Measurements from ENCODE around the gene SCN1B. TPM values are rescaled to one million over a fixed set of nuclear protein-coding genes. Genes with fewer than 3 reads are reported as not detected.
"Not testable (repeated sequence)": the region's sequence is repeated elsewhere in the genome, so short reads cannot be mapped to it uniquely, and the experiment has no call there.

Gene SCN1B
- total RNA-seq, 4 donors from 2014 or later: 0.26 to 5.9 (median 1.2) TPM; not detected in 1

DNA sequence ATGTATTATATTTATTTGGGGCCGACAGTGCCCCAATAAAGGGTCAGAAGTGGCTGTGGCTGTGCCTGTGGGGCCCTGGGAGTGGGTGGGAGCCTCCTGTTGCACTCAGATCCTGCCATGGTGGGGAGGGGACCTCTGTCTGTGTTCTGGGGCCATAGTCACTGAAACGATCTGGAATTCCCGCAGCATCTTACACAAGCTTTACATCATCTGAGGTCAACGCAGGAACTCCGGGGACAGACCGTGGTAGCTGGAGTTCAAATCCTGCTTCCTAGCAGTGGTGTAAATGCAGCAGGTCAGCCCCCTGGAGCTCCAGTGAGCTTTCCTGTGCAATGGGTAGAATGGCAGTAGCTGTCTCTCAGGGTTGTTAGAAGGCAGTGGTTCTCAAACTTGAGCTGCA, 3.9 kb upstream of the SCN1B start:
- H3K4me1 ChIP-seq: peaks cover 6 to 19% (median 14%) of the 10 kb centered on the region in 3 donors
- peaks cover 0 to 20% (median 0%) of the 10 kb centered on the region in 4 donors for H3K27me3 ChIP-seq
- WGBS, 2 donors: 66% methylated on average over 3 of the region's 6 CpGs; no CpG with 5 or more reads in 1 of the 2 donors
- intact Hi-C loops (cut with DNase I): no loop called here
- H3K36me3 ChIP-seq: peaks cover 0 to 63% (median 25%) of the 10 kb centered on the region in 3 donors
- no peaks in the 10 kb centered on the region for H3K9me3 ChIP-seq
- DNase-seq: no peak
- no peak overlapping the region for H3K27ac ChIP-seq
- no peak for TF ChIP-seq CTCF (IDR thresholded peaks at IDR 0.05)
- TF ChIP-seq POLR2A (IDR thresholded peaks at IDR 0.05): no peak
- H3K4me3 ChIP-seq: no peak overlapping the region

GRCh38 chr19:35027009-35027408, 3.3 kb upstream of the SCN1B start:
- Histone ChIP-seq H3K4me3 (no peak overlapping the region), H3K4me1 (peaks cover 6 to 24% (median 16%) of the 10 kb centered on the region in 3 donors), H3K27ac (no peak overlapping the region), H3K9me3 (no peaks in the 10 kb centered on the region), H3K27me3 (peaks cover 0 to 26% (median 0%) of the 10 kb centered on the region in 4 donors), H3K36me3 (peaks cover 0 to 57% (median 20%) of the 10 kb centered on the region in 3 donors)
- TF ChIP-seq CTCF (IDR thresholded peaks at IDR 0.05): no peak
- TF ChIP-seq POLR2A (IDR thresholded peaks at IDR 0.05): no peak
- no peak for DNase-seq
- 81 to 86% methylated on average over 8 of the region's 8 CpGs for WGBS, 2 donors
- intact Hi-C loops (cut with DNase I): no loop called here

- Histone ChIP-seq H3K36me3 (peaks cover 0 to 47% (median 16%) of the 10 kb centered on the region in 3 donors), H3K27ac (no peak overlapping the region), H3K9me3 (no peaks in the 10 kb centered on the region), H3K27me3 (peaks cover 0 to 35% (median 0%) of the 10 kb centered on the region in 4 donors), H3K4me3 (no peak overlapping the region), H3K4me1 (peaks cover 6 to 29% (median 16%) of the 10 kb centered on the region in 3 donors)
- 82 to 94% methylated on average over 3 to 5 of the region's 7 CpGs for WGBS, 2 donors
- intact Hi-C loops (cut with DNase I): no loop called here
- TF ChIP-seq CTCF (IDR thresholded peaks at IDR 0.05): no peak
- TF ChIP-seq POLR2A (IDR thresholded peaks at IDR 0.05): no peak
- no peak for DNase-seq
Measured at GRCh38 chr19:35027851-35028599, 2.2 kb upstream of the SCN1B start.

DNA sequence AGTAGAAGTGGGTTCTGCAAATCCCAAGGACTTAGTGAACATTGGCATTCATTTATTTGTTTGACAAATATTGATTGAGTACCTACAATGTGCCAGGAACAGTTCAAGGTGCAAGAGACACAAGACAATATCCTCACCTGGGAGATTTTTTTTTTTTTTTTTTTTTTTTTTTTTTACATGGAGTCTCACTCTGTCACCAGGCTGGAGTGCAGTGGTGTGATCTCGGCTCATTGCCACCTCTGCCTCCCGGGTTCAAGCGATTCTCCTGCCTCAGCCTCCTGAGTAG, 1.7 kb upstream of the SCN1B start:
- intact Hi-C loops (cut with DNase I); H3K9me3 ChIP-seq; H3K4me3 ChIP-seq; DNase-seq; H3K27ac ChIP-seq: not testable (repeated sequence)
- Histone ChIP-seq H3K36me3 (peaks cover 0 to 44% (median 13%) of the 10 kb centered on the region in 3 donors), H3K4me1 (peaks cover 6 to 29% (median 16%) of the 10 kb centered on the region in 3 donors), H3K27me3 (peaks cover 0 to 40% (median 0%) of the 10 kb centered on the region in 4 donors)
- WGBS, 2 donors: 80 to 82% methylated on average over 3 of the region's 3 CpGs

DNA sequence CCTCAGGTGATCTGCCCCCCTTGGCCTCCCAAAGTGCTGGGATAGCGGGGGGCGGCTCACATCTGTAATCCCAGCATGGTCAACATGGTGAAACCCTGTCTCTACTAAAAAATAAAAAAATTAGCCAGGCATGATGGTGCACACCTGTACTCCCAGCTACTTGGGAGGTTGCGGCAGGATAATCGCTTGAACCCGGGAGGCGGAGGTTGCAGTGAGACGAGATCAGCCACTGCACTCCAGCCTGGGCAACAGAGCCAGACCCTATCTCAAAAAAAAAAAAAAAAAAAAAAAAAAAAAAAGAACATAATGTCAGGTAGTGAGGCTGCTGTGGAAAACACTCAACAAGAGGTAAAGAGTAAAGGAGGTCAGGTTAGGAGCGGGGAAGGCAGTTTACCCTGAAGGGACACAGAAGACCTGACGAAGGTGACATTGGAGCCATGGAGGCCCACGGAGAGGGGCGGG, 964 bp upstream of the SCN1B start:
- intact Hi-C loops (cut with DNase I); H3K4me3 ChIP-seq; H3K9me3 ChIP-seq; DNase-seq: not testable (repeated sequence)
- Histone ChIP-seq H3K27ac (peak overlapping the region in 1 of 4 donors; percentile 78), H3K36me3 (peaks cover 0 to 44% (median 11%) of the 10 kb centered on the region in 3 donors), H3K4me1 (peaks cover 6 to 29% (median 16%) of the 10 kb centered on the region in 3 donors), H3K27me3 (peaks cover 0 to 43% (median 0%) of the 10 kb centered on the region in 4 donors)
- 66 to 83% methylated on average over 4 to 8 of the region's 11 CpGs for WGBS, 2 donors

- intact Hi-C loops (cut with DNase I): no loop called here
- H3K27ac ChIP-seq: peak overlapping the region in 3 of 4 donors; percentile 16 to 78 (median 76)
- 20 to 26% methylated on average over 5 to 6 of the region's 11 CpGs for WGBS, 2 donors
Measured at GRCh38 chr19:35029737-35030256, 473 bp upstream of the SCN1B start.

More at GRCh38 chr19:35029737-35030256, 473 bp upstream of the SCN1B start:
- TF ChIP-seq POLR2A (IDR thresholded peaks at IDR 0.05) (no peak), CTCF (IDR thresholded peaks at IDR 0.05) (no peak)
- DNase-seq: no peak
- peaks cover 0 to 43% (median 0%) of the 10 kb centered on the region in 4 donors for H3K27me3 ChIP-seq
- H3K4me3 ChIP-seq: peak overlapping the region; percentile 32 to 76 (median 52)
- peaks cover 0 to 42% (median 6%) of the 10 kb centered on the region in 3 donors for H3K36me3 ChIP-seq
- H3K4me1 ChIP-seq: peaks cover 6 to 29% (median 16%) of the 10 kb centered on the region in 3 donors
- no peaks in the 10 kb centered on the region for H3K9me3 ChIP-seq
